Parathyroid adenoma (tissue), 2 donors: ENCODE measurements around the gene TSPAN4.
A peak's percentile ranks its signal among the peaks of the same experiment; 100 is the strongest.

Experiments
- H2AFZ ChIP-seq: fragments of 300-600 bp; sonication (generic); one replicate; pipeline ENCODE4 v1.7.0; 2017; ENCODE audit warnings: antibody characterized with exemption, mild to moderate bottlenecking
- H3K27ac ChIP-seq: fragments of 300-600 bp; sonication (generic); one replicate; pipeline ENCODE4 v1.7.0; 2017
- H3K27me3 ChIP-seq: fragments of 300-600 bp; sonication (generic); one replicate; pipeline ENCODE4 v1.7.0; 2017; ENCODE audit warnings: low read length; ENCODE audit not compliant: control insufficient read depth, insufficient read depth
- H3K36me3 ChIP-seq: fragments of 300-600 bp; sonication (generic); one replicate; pipeline ENCODE4 v1.7.0; 2017; ENCODE audit warnings: low read length; ENCODE audit not compliant: control insufficient read depth, insufficient read depth
- H3K4me1 ChIP-seq: fragments of 300-600 bp; sonication (generic); one replicate; pipeline ENCODE4 v1.7.0; 2017; ENCODE audit warnings: control low read depth
- H3K4me2 ChIP-seq: fragments of 300-600 bp; sonication (generic); one replicate; pipeline ENCODE4 v1.7.0; 2017; ENCODE audit warnings: low read length
- H3K4me3 ChIP-seq: fragments of 300-600 bp; sonication (generic); one replicate; pipeline ENCODE4 v1.7.0; 2017; ENCODE audit warnings: low read depth, low read length
- H3K79me2 ChIP-seq: fragments of 300-600 bp; sonication (generic); one replicate; pipeline ENCODE4 v1.7.0; 2017; ENCODE audit warnings: control low read depth
- H3K9ac ChIP-seq: fragments of 300-600 bp; sonication (generic); one replicate; pipeline ENCODE4 v1.7.0; 2017; ENCODE audit warnings: mild to moderate bottlenecking
- H3K9me3 ChIP-seq: fragments of 300-600 bp; sonication (generic); one replicate; pipeline ENCODE4 v1.7.0; 2017; ENCODE audit warnings: low read length; ENCODE audit not compliant: control insufficient read depth
- TF ChIP-seq, protein P1 (sequence below): fragments of 300-600 bp; sonication (generic); IDR thresholded peaks from one replicate; pipeline ENCODE4 v1.7.0; 2017; ENCODE audit warnings: antibody characterized with exemption, mild to moderate bottlenecking
- donor health status: primary hyperparathyroidism.

TSPAN4 gene

DNA sequence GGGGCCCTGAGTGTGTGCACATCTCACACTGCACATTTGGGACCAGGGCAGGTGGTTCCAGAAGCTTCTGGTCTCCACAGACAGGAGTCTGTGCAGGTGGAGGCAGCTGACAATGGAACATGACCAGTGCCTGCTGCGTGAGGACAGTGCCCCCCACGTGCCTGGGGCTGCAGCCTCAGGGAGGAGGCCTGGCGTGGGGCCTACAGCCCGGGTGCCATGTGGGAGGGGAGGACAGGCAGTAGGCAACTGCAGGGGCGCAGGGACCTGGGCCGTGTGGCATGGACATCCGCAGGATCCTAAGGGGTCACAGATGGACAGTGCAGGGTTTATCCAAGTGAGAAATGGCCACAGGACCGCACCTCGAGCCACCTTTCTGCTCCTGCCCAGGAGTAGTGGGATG is 28.8 kb downstream of the TSPAN4 start:
- H2AFZ ChIP-seq: no peak overlapping the region
- no peak overlapping the region for H3K27ac ChIP-seq
- H3K36me3 ChIP-seq: no peaks in the 10 kb centered on the region

DNA sequence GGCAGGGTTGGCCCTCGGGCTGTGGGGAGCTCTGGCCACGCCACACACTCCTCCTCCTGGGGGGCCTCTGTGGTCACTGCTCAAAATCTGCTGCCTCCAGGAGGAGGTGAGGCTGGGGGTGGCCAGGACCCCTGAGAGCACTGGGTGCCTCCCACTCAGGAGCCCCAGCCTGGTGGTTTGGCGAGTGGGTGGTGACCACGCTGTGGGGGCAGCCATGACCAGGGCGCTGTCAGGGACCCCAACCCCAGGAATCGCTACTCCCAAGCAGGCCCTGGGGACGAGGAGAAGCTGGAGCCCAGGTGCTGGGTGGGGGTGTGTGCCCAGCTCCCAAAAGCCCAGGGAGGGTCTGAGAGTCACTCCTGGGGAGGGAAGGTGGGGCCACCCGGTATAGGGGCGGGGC is 30.1 kb downstream of the TSPAN4 start:
- Histone ChIP-seq H3K27me3 (no peaks in the 10 kb centered on the region), H3K27ac (no peak overlapping the region), H3K79me2 (no peaks in the 10 kb centered on the region), H3K4me1 (no peaks in the 10 kb centered on the region), H3K4me2 (no peak overlapping the region), H3K36me3 (no peaks in the 10 kb centered on the region), H3K4me3 (no peak overlapping the region), H3K9me3 (no peaks in the 10 kb centered on the region), H2AFZ (no peak overlapping the region), H3K9ac (no peak overlapping the region)
- TF ChIP-seq, protein P1, sequence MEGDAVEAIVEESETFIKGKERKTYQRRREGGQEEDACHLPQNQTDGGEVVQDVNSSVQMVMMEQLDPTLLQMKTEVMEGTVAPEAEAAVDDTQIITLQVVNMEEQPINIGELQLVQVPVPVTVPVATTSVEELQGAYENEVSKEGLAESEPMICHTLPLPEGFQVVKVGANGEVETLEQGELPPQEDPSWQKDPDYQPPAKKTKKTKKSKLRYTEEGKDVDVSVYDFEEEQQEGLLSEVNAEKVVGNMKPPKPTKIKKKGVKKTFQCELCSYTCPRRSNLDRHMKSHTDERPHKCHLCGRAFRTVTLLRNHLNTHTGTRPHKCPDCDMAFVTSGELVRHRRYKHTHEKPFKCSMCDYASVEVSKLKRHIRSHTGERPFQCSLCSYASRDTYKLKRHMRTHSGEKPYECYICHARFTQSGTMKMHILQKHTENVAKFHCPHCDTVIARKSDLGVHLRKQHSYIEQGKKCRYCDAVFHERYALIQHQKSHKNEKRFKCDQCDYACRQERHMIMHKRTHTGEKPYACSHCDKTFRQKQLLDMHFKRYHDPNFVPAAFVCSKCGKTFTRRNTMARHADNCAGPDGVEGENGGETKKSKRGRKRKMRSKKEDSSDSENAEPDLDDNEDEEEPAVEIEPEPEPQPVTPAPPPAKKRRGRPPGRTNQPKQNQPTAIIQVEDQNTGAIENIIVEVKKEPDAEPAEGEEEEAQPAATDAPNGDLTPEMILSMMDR: no peak

More for the DNA sequence above, 28.8 kb downstream of the TSPAN4 start:
- Histone ChIP-seq H3K79me2 (no peaks in the 10 kb centered on the region), H3K4me2 (no peak overlapping the region), H3K27me3 (no peaks in the 10 kb centered on the region), H3K9ac (no peak overlapping the region), H3K9me3 (no peaks in the 10 kb centered on the region), H3K4me3 (no peak overlapping the region), H3K4me1 (no peaks in the 10 kb centered on the region)
- TF ChIP-seq, protein P1: no peak

- Histone ChIP-seq H3K4me3 (no peak overlapping the region), H2AFZ (no peak overlapping the region), H3K9ac (no peak overlapping the region), H3K27ac (no peak overlapping the region), H3K4me2 (no peak overlapping the region), H3K27me3 (no peaks in the 10 kb centered on the region), H3K4me1 (no peaks in the 10 kb centered on the region), H3K79me2 (no peaks in the 10 kb centered on the region), H3K9me3 (no peaks in the 10 kb centered on the region), H3K36me3 (no peaks in the 10 kb centered on the region)
- TF ChIP-seq, protein P1: no peak
Observed at GRCh38 chr11:873706-874105, 31.1 kb downstream of the TSPAN4 start.

DNA sequence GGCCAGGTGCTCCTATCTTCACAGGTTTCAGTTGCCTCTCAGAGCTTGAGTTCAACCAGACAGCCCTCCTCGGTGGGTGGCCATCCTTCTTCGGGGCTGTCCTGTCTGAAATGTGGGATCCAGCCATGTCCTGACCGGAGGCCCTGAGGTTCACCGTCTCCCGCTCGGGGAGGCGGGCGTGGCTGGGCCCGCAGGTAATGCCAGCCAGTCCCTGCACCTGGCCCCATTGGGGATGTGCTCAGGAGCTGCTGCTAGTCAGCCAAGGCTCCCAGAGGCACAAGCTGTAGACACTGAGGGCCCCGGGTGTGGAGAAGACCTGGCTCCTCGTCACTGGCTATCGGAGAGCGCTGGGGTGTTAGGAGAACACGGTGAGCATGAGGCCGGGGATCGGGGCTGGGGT is 32.6 kb downstream of the TSPAN4 start:
- TF ChIP-seq, protein P1: no peak
- Histone ChIP-seq H3K9ac (no peak overlapping the region), H3K4me3 (no peak overlapping the region), H3K4me1 (no peaks in the 10 kb centered on the region), H3K36me3 (no peaks in the 10 kb centered on the region), H3K27me3 (no peaks in the 10 kb centered on the region), H3K9me3 (no peaks in the 10 kb centered on the region), H3K27ac (no peak overlapping the region), H3K79me2 (no peaks in the 10 kb centered on the region), H2AFZ (no peak overlapping the region), H3K4me2 (no peak overlapping the region)

DNA sequence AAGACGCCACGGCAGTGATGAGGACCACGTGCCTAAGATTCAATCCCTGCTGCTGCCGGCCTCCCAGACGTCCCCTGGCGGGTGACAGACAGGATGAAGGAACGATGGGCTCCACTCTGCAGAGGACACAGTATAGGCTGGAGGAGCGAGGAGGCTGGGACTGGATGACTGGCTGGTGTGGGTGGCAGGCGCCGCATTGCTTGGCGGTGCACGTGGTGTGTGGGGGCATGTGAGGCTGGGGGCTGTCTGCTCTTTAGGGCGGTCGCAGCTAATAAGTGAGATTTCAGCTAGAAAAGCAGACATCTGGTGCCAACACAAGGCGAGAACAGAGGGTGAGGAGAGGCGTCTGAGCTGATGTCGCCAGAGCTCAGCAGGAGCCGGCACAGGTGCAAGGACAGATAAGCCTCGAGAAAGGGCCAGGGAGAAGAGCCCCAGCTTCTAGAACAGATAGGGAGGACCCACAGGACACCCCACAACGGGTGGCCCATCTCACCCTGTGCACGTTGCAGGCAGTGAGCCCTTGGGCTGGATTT is 33.2 kb downstream of the TSPAN4 start:
- TF ChIP-seq, protein P1: no peak
- Histone ChIP-seq H3K9me3 (no peaks in the 10 kb centered on the region), H3K27me3 (no peaks in the 10 kb centered on the region), H3K4me2 (peak overlapping the region; percentile 31), H3K9ac (no peak overlapping the region), H3K4me3 (no peak overlapping the region), H3K79me2 (no peaks in the 10 kb centered on the region), H3K4me1 (no peaks in the 10 kb centered on the region), H3K27ac (no peak overlapping the region), H3K36me3 (no peaks in the 10 kb centered on the region), H2AFZ (no peak overlapping the region)
